Measurements from ENCODE around the gene BTBD9. TPM values are rescaled to one million over a fixed set of nuclear protein-coding genes. Genes with fewer than 3 reads are reported as not detected.
A peak's percentile ranks its signal among the peaks of the same experiment; 100 is the strongest.

BTBD9 gene
- total and polyA plus RNA-seq, 11 donors, result 6.3 to 23.3 (median 19.4) TPM

- intact Hi-C loops (cut with DNase I), result loop anchor here in 1 of 10 donors (10.0 kb wide), 1 partner anchor 318 kb away; no protein-coding TSS in a partner anchor
Measured at GRCh38 chr6:38176797-38177751, 462.7 kb downstream of the BTBD9 start.

GRCh38 chr6:38175786-38176185 is 463.9 kb downstream of the BTBD9 start:
- DNase-seq, result peak in 1 of 5 donors; percentile 36
- Histone ChIP-seq H3K36me3 (peaks cover 0 to 10% (median 0%) of the 10 kb centered on the region in 9 donors), H3K27ac (no peak overlapping the region), H3K27me3 (no peaks in the 10 kb centered on the region), H3K4me1 (peaks cover 0 to 3% (median 0%) of the 10 kb centered on the region in 12 donors), H3K4me3 (no peak overlapping the region), H3K9me3 (no peaks in the 10 kb centered on the region)
- intact Hi-C loops (cut with DNase I), result loop anchor here in 1 of 10 donors (10.0 kb wide), 1 partner anchor 319 kb away; no protein-coding TSS in a partner anchor
- 91 to 97% (median 96%) methylated on average over 11 of the region's 11 CpGs for WGBS, 4 donors
- TF ChIP-seq CTCF (IDR thresholded peaks at IDR 0.05), result no peak
- TF ChIP-seq POLR2A (IDR thresholded peaks at IDR 0.05), result no peak
- ATAC-seq, result no peak

More at GRCh38 chr6:38176797-38177751, 462.7 kb downstream of the BTBD9 start:
- 69 to 76% (median 74%) methylated on average over 32 of the region's 32 CpGs for WGBS, 4 donors
- peak overlapping the region in 1 of 12 donors; percentile 6 for H3K4me3 ChIP-seq
- peak in 3 of 5 donors; percentile 33 to 35 (median 34) for DNase-seq
- peak in 3 of 4 donors; percentile 8 to 63 (median 26) for ATAC-seq
- H3K27me3 ChIP-seq, result no peaks in the 10 kb centered on the region
- peak overlapping the region in 6 of 12 donors; percentile 20 to 67 (median 39) for H3K27ac ChIP-seq
- no peak for TF ChIP-seq CTCF (IDR thresholded peaks at IDR 0.05)
- TF ChIP-seq POLR2A (IDR thresholded peaks at IDR 0.05), result no peak
- no peaks in the 10 kb centered on the region for H3K9me3 ChIP-seq
- H3K4me1 ChIP-seq, result peaks cover 0 to 3% (median 0%) of the 10 kb centered on the region in 12 donors
- H3K36me3 ChIP-seq, result peaks cover 0 to 10% (median 0%) of the 10 kb centered on the region in 9 donors

GRCh38 chr6:38174806-38175495 is 464.8 kb downstream of the BTBD9 start:
- no peak overlapping the region for H3K27ac ChIP-seq
- DNase-seq (peak in 1 of 5 donors; percentile 43), ATAC-seq (no peak)
- WGBS, 4 donors, result 97 to 99% (median 97%) methylated on average over 21 to 22 of the region's 22 CpGs
- no peaks in the 10 kb centered on the region for H3K9me3 ChIP-seq
- no peak for TF ChIP-seq POLR2A (IDR thresholded peaks at IDR 0.05)
- TF ChIP-seq CTCF (IDR thresholded peaks at IDR 0.05), result no peak
- H3K27me3 ChIP-seq, result no peaks in the 10 kb centered on the region
- peaks cover 0 to 10% (median 0%) of the 10 kb centered on the region in 9 donors for H3K36me3 ChIP-seq
- H3K4me3 ChIP-seq, result no peak overlapping the region
- intact Hi-C loops (cut with DNase I), result loop anchor here in 1 of 10 donors (10.0 kb wide), 1 partner anchor 320 kb away; no protein-coding TSS in a partner anchor
- H3K4me1 ChIP-seq, result peaks cover 0 to 3% (median 0%) of the 10 kb centered on the region in 12 donors
